H9 (cell line): ENCODE results near the gene PRKAG3. TPM values are rescaled to one million over a fixed set of nuclear protein-coding genes. Genes with fewer than 3 reads are reported as not detected.

Experiments
- DNase-seq: peaks from one replicate; pipeline ENCODE4 v3.0.0-alpha.2; 2017
- H2AFZ ChIP-seq: one replicate; pipeline ENCODE4 v1.6.1; 2013; ENCODE audit warnings: mild to moderate bottlenecking, low read length, control low read depth, moderate library complexity
- H2AK5ac ChIP-seq: 2 replicates; pipeline ENCODE4 v1.6.1; 2013; ENCODE audit warnings: low read length, control low read depth, mixed read lengths; ENCODE audit not compliant: insufficient read length
- H2BK120ac ChIP-seq: one replicate; pipeline ENCODE4 v1.6.1; 2013; ENCODE audit warnings: low read depth, mild to moderate bottlenecking, low read length, control low read depth, inconsistent platforms; ENCODE audit not compliant: poor library complexity, severe bottlenecking
- H2BK12ac ChIP-seq: 2 replicates; pipeline ENCODE4 v1.6.1; 2013; ENCODE audit warnings: low read length, control low read depth, mixed read lengths, low read depth; ENCODE audit not compliant: insufficient read length
- H2BK15ac ChIP-seq: 2 replicates; pipeline ENCODE4 v1.6.1; 2013; ENCODE audit warnings: low read depth, low read length, control low read depth
- H2BK20ac ChIP-seq: one replicate; pipeline ENCODE4 v1.6.1; 2013; ENCODE audit warnings: low read depth, mild to moderate bottlenecking, low read length, control low read depth, inconsistent platforms; ENCODE audit not compliant: poor library complexity, severe bottlenecking
- H2BK5ac ChIP-seq: 2 replicates; pipeline ENCODE4 v1.6.1; 2013; ENCODE audit warnings: low read length, control low read depth, mixed read lengths; ENCODE audit not compliant: insufficient read length
- H3K14ac ChIP-seq: 2 replicates; pipeline ENCODE4 v1.6.1; 2013; ENCODE audit warnings: low read length, control low read depth; ENCODE audit not compliant: insufficient read depth
- H3K18ac ChIP-seq: 2 replicates; pipeline ENCODE4 v1.6.1; 2013; ENCODE audit warnings: low read depth, mild to moderate bottlenecking, mixed read lengths, low read length, control low read depth; ENCODE audit not compliant: insufficient read length
- H3K23ac ChIP-seq: 2 replicates; pipeline ENCODE4 v1.6.1; 2013; ENCODE audit warnings: low read length, control low read depth, mixed read lengths, low read depth; ENCODE audit not compliant: insufficient read length
- H3K23me2 ChIP-seq: 2 replicates; pipeline ENCODE4 v1.6.1; 2013; ENCODE audit warnings: low read depth, mild to moderate bottlenecking, mixed read lengths, low read length, control low read depth; ENCODE audit not compliant: insufficient read length, poor library complexity, severe bottlenecking
- H3K27ac ChIP-seq: 2 replicates; pipeline ENCODE4 v1.5.1; 2013; ENCODE audit warnings: low read length, control low read depth, mixed read lengths, low read depth; ENCODE audit not compliant: insufficient read length
- H3K27me3 ChIP-seq: 2 replicates; pipeline ENCODE4 v1.6.1; 2013; ENCODE audit warnings: low read length, control low read depth, inconsistent platforms; ENCODE audit not compliant: insufficient read depth
- H3K4ac ChIP-seq: 2 replicates; pipeline ENCODE4 v1.6.1; 2013; ENCODE audit warnings: low read depth, mild to moderate bottlenecking, control low read depth, inconsistent platforms, low read length, moderate library complexity
- H3K4me1 ChIP-seq: 2 replicates; pipeline ENCODE4 v1.6.1; 2013; ENCODE audit warnings: low read length, control low read depth, inconsistent platforms; ENCODE audit not compliant: insufficient read depth
- H3K4me2 ChIP-seq: 2 replicates; pipeline ENCODE4 v1.6.1; 2013; ENCODE audit warnings: low read length, control low read depth, mixed read lengths; ENCODE audit not compliant: insufficient read length, insufficient read depth
- H3K56ac ChIP-seq: 2 replicates; pipeline ENCODE4 v1.6.1; 2013; ENCODE audit warnings: low read depth, mild to moderate bottlenecking, mixed read lengths, low read length, control low read depth; ENCODE audit not compliant: insufficient read length
- H3K79me1 ChIP-seq: 2 replicates; pipeline ENCODE4 v1.6.1; 2013; ENCODE audit warnings: low read depth, mild to moderate bottlenecking, moderate library complexity, low read length, control low read depth, inconsistent platforms; ENCODE audit not compliant: insufficient read depth, poor library complexity, severe bottlenecking
- H3K79me2 ChIP-seq: 2 replicates; pipeline ENCODE4 v1.6.1; 2013; ENCODE audit warnings: low read length, control low read depth, inconsistent platforms; ENCODE audit not compliant: insufficient read depth
- H3K9ac ChIP-seq: 2 replicates; pipeline ENCODE4 v1.6.1; 2013; ENCODE audit warnings: low read length, control low read depth, mixed read lengths; ENCODE audit not compliant: insufficient read length; ENCODE audit errors: extremely low read depth
- H3K9me3 ChIP-seq: one replicate; pipeline ENCODE4 v1.6.1; 2013; ENCODE audit warnings: low read depth, low read length, inconsistent platforms; ENCODE audit not compliant: control insufficient read depth
- H3T11ph ChIP-seq: one replicate; pipeline ENCODE4 v1.6.1; 2013; ENCODE audit warnings: mild to moderate bottlenecking, low read length, control low read depth, inconsistent platforms
- H4K20me1 ChIP-seq: one replicate; pipeline ENCODE4 v1.6.1; 2013; ENCODE audit not compliant: control insufficient read depth, insufficient read length, insufficient read depth
- H4K5ac ChIP-seq: 2 replicates; pipeline ENCODE4 v1.6.1; 2013; ENCODE audit warnings: low read depth, mild to moderate bottlenecking, mixed read lengths, low read length, control low read depth; ENCODE audit not compliant: insufficient read length
- H4K8ac ChIP-seq: replicated peaks from 2 replicates; pipeline ENCODE4 v1.6.1; 2013; ENCODE audit warnings: low read length, control low read depth, mixed read lengths, low read depth; ENCODE audit not compliant: insufficient read length
- H4K91ac ChIP-seq: 2 replicates; pipeline ENCODE4 v1.6.1; 2013; ENCODE audit warnings: low read depth, mild to moderate bottlenecking, moderate library complexity, mixed read lengths, low read length, control low read depth; ENCODE audit not compliant: insufficient read length
- H3K27ac Mint-ChIP-seq, 3 experiments: 2 replicates in 2 of 3; 3 replicates in 1 of 3; pipeline ENCODE4 v1.8.0; 2020 to 2021; ENCODE audit warnings: mixed read lengths in 3 of 3, mild to moderate bottlenecking in 1 of 3, moderate library complexity in 1 of 3
- H3K27me3 Mint-ChIP-seq: 2 replicates; pipeline ENCODE4 v1.8.0; 2021; ENCODE audit warnings: low read depth, mild to moderate bottlenecking, moderate library complexity, mixed read lengths
- H3K36me3 Mint-ChIP-seq, 3 experiments: 2 replicates in 2 of 3; 3 replicates in 1 of 3; pipeline ENCODE4 v1.8.0; 2020 to 2021; ENCODE audit warnings: low read depth in 3 of 3, mixed read lengths in 3 of 3; ENCODE audit not compliant: insufficient read depth in 1 of 3
- H3K4me1 Mint-ChIP-seq, 2 experiments: 2 replicates each; pipeline ENCODE4 v1.8.0; 2020; ENCODE audit warnings: mixed read lengths in 2 of 2
- H3K4me3 Mint-ChIP-seq, 2 experiments: 2 replicates in 1 of 2; 3 replicates in 1 of 2; pipeline ENCODE4 v1.8.0; 2020 to 2021; ENCODE audit warnings: mild to moderate bottlenecking in 2 of 2, mixed read lengths in 2 of 2, moderate library complexity in 1 of 2
- H3K9me3 Mint-ChIP-seq, 2 experiments: 2 replicates in 1 of 2; 3 replicates in 1 of 2; pipeline ENCODE4 v1.8.0; 2020; ENCODE audit warnings: mild to moderate bottlenecking in 2 of 2, mixed read lengths in 2 of 2, moderate library complexity in 1 of 2
- CTCF ChIP-seq: fragments of 200-600 bp; sonication (generic); conservative IDR thresholded peaks from 3 replicates; pipeline ENCODE4 v1.8.0; 2021; ENCODE audit warnings: antibody characterized with exemption, mild to moderate bottlenecking
- WGBS: extraction: QIAGEN DNeasy Blood & Tissue Kit; methylation state at CpG from one replicate; pipeline ENCODE4 v1.1.7; 2013; ENCODE audit warnings: missing lambda C conversion rate, low lambda C conversion rate, mixed read lengths; ENCODE audit not compliant: insufficient read length; ENCODE audit errors: extremely low coverage; 5-methylcytosine and 5-hydroxymethylcytosine counted together
- total RNA-seq: library from RNA; stranded (reverse); gene quantifications from 2 replicates; pipeline ENCODE4 v1.2.1, GENCODE V29; 2021

The PRKAG3 gene
- total RNA-seq, 1 experiment from 2014 or later = not detected

DNA sequence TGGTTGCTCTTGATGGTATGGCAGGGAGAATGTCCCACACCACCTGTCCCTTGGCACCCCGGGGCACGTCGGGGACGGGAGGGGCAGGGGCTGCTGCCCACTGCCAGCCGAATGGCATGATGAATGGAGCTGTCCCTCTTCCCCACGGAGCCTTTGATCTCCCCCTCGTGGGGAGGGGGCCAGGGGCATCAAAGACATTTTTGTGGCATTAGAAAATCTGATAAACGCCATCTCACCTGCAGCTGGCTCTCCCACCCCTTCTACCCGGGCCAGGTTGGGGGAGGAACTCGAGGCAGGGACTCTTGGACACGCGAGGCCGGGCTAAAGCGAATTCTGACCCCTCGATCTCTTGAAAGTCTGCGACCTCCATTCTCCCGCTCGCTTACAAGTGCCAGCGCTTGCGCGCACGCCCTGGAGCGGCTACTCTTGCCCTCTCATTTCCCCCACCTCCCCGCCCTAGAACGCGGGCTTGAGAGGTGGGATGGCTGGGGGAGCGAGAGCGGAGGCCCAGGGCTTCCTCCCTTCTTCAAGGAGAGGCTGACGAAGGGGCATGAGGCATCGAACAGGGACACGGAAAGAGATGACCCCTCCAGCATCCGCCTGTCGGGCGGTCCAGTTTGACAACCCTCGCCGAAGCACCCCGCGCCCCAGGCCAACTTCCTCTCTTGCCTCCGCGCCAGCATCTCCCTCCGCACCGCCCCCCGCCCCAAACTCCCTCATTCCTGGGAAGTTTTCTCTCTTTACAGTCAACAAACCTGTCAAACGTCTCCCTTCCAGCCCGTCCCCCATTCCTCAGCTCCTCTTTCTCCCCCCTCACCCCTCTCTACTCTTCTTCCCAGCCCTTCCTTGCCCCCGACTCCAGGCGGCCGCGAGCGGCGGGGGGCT is 27.3 kb upstream of the PRKAG3 start:
- Histone ChIP-seq H3K18ac (no peak overlapping the region), H2AFZ (no peak overlapping the region), H3K27me3 (peaks cover 87% of the 10 kb centered on the region), H2BK120ac (no peak overlapping the region), H2BK15ac (no peak overlapping the region), H4K91ac (no peak overlapping the region), H2BK5ac (no peak overlapping the region), H3K4me2 (peak overlapping the region; percentile 5), H2BK12ac (no peak overlapping the region), H3K79me1 (no peaks in the 10 kb centered on the region), H4K20me1 (no peaks in the 10 kb centered on the region), H3K4me1 (peaks cover 2% of the 10 kb centered on the region; the same call in 1 of the 2 replicates), H3K27ac (no peak overlapping the region), H3K9ac (no peak overlapping the region), H4K8ac (no peak overlapping the region), H3K14ac (no peak overlapping the region), H3K56ac (no peak overlapping the region), H2AK5ac (no peak overlapping the region), H3K79me2 (no peaks in the 10 kb centered on the region), H2BK20ac (no peak overlapping the region), H3K23me2 (peaks cover 3% of the 10 kb centered on the region), H3K23ac (no peak overlapping the region), H4K5ac (no peak overlapping the region), H3K9me3 (no peaks in the 10 kb centered on the region), H3T11ph (no peak overlapping the region), H3K4ac (no peak overlapping the region)
- Mint-ChIP-seq H3K4me3 (peak overlapping the region; percentile 53 to 85), H3K4me1 (peaks cover 29 to 57% of the 10 kb centered on the region in 2 experiments), H3K36me3 (no peaks in the 10 kb centered on the region), H3K27ac (no peak overlapping the region), H3K27me3 (peaks cover 98% of the 10 kb centered on the region), H3K9me3 (peaks cover 0 to 3% of the 10 kb centered on the region in 2 experiments; a peak in 1 of 5 replicates)
- TF ChIP-seq CTCF = no peak
- peak; percentile 60 for DNase-seq
- WGBS = no CpG with 5 or more reads among the region's 51 CpGs
